Stimulated activated CD8-positive, alpha-beta memory T cell treated with anti-CD3 and anti-CD28 coated beads, Interleukin-4, amount 100 ng/mL, for 1 hour (primary cell): ENCODE data around the gene ATP6V1A.

Experiments used
- DNase-seq, 2 donors: peaks; one replicate each; pipeline ENCODE4 v3.0.0-alpha.2; 2020; ENCODE audit warnings: low read depth in 2 of 2, low spot score in 1 of 2

The ATP6V1A gene

DNA sequence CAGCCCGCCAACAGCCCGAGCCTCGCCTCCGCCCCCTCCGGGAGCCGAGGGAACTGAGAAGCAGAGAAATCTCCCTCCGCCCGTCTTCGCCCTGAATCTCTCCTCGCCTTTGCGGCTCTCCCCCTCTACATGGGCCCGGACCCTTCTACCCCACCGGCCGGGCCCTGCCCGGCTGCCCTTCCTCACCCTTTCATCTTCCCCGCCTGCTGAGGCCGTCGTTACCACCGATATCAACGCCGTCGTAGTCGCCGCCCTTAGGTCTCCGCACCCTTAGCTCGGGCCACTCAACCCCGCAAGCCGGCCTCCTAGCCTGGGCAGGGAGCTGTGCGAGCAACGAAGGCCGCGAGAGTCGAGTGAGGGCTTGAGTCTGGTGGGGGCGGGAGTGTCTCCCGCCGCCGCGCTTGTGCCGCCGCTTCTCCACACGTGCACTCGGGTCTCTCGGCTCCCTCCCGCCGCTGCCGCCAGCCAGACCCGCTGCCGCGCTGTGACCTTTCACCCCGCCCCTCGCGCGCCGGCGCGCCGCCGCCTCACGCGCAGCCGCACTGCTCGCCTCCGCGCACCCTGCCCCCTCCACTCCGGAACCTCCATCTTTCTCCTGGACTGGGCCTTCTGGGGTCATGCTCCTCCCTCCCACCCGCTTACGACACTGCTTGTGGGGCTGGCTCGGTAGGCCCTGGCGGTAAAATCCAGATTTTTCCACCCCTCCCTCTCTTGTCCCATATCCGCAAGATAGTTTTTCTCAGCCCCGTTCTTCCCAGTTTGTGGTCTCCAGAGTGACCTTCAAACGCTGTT, 883 bp upstream of the ATP6V1A start, which contains the start of gene NAA50:
TSS of gene NAA50 (minus strand) at position 494 of the 792 bp plus-strand sequence. CDS start at position 194, 300 bp downstream.
- peak; percentile 85 to 88 for DNase-seq

DNA sequence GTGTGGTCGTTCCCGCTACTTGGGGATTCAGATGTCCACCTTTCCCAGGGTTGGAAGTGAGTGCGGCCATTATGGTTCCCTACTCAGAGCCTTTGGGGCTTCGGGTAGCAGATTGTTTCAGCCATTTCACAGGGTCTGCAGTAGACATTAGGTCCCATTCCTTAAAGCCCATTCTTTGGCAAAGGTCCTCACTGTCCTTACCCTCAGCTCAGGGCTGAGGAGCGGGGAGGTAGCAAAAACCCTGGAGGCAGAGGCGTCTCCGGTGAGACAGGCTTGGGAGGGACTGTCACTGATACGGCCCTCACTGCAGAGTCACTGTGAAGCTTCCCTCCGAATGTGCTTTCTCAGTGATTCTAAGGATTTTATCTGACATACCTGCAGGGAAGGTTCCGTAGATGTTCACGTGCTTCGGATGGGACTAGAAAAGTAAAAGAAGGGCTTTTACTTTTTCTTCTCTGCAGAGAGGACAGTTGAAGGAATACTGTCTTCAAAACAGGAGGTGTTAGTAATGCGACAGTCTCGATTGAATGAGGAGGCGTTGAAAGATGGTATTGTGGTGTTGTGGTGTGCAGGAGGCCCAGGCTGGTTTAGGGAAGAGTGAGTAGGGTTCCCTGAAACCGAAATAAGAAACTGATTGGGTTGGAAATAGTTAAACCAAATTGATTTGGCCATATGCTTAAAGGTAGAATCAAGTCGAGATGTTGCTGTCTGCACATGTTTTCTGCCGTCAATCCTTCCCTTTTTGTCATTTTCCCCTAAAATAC, 630 bp downstream of the ATP6V1A start:
- no peak for DNase-seq

GRCh38 chr3:113751141-113751540, 4.3 kb downstream of the ATP6V1A start:
- no peak for DNase-seq

- no peak for DNase-seq
These were observed 6.6 kb downstream of the ATP6V1A start for GRCh38 chr3:113753376-113753985.

- no peak for DNase-seq
These were observed 7.8 kb downstream of the ATP6V1A start for GRCh38 chr3:113754494-113755159.

DNA sequence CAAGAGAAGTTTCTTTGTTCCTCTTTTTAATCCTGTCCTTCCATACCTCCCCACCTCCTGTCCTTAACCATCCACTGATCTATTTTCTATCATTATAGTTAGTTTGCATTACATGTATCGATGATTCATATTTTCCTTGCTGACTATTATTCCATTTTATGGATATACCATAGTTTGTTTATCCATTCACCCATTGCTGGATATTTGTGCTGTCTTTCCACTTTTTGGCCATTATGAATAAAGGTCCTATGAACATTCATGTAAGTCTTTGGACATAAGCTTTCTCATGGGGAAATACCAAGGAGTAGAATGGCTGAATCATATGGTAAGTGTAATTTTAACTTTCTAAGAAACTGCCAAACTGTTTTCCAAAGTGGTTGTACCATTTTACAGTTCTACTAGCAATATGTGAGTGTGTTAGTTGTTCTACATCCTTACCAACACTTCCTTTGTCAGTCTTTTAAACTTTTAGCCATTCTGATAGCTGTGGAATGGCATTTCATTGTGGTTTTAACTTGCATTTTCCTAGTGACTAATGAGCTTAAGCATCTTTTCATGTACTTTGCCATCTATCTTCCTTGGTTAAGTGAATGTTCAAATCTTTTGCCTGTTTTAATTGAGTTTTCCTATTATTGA, 11.7 kb downstream of the ATP6V1A start:
- no peak for DNase-seq

- no peak for DNase-seq
These were observed 17.9 kb downstream of the ATP6V1A start for GRCh38 chr3:113764698-113765097.

DNA sequence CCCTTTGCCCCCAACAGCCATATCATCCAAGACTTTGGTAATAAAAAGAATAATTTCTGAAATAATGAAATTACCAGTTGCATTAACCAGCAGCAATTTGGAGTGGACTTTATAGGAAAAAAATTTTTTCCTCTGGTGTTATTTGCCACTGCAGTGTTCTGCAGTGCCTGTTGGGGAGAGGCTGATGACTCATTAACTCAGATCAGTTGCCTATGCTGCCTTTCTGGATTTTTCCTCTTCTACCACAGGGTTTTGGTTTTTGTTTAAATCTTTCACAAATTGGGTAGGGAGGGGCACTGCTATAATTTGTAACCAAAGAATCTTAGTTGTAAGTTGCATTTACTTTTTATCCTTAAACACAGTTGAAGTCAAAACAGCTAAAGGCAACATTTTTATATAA, 22.7 kb downstream of the ATP6V1A start:
- no peak for DNase-seq

DNA sequence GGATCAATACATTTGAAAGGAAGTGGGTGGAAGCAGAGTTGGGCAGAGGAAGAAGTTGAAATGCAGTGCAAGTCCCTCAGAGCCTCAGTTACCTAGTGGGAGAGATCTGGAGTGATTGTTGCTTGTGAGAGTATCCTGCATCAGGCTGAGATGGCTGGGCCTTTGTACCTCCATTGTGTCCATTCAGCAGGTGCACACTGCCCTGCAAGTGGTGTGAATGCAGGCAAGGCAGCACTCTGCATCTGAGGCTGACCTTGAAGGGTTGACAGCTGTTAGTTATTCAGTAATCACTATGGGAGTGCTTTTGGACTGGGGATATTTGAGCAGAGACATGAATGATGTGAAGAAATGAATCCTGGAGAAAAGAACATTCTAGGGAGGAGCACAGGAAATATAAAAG, 25.2 kb downstream of the ATP6V1A start:
- DNase-seq = no peak

DNA sequence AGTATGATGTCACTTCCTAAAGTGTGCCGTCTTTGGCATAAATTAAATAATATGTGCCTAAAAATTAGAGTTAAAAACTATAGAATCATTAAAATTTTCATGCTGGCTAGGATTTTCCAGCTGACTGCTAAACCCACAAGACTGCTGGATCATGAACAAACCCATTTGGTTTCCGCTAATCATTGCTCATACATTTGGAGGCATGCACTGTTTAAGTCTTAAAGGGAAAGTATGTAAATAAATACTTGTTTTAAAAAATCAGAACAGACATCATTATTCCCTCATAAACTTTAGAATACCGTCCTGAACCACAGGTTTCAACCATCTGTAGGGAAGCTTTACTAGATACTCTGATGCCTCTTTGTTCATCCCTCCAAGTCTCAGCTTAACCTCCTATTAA, 26.5 kb downstream of the ATP6V1A start:
- DNase-seq = no peak

DNA sequence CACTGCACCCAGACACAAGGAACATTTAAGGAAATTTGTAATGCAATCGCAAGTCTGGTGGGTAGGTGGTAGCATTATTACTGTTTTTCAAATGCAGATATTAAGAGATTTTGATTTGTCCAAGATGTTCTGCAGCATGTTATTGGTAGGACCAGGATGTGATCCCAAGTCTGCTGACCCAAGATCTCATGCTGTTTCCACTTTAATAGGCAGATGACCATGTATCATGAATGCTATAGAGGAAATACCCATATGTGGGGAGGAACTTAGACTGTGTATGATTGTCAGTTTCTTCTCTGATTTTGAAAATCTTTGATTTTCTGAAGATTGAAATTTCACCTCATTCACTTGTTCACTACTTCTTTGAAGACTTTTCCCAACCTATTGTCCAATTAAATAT, 28.7 kb downstream of the ATP6V1A start:
- DNase-seq = no peak

DNA sequence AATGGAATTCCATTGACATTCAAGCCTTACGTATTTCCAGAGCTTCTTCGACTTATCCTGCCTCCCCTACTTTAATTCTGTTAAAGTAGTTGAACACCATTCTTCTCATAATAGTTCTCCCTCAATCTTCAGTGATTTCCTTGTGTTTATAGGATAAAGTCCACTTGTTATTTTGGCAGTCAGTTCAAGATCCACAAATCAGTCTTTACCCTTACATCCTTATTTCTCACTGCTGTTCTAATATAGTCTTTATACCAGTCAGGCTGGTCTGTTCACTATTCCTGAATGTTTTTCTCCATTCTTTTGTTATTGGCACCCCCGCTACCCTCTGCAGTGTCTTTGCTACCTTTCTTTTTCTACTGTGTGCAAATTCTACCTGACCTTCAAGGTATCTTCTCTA, 29.7 kb downstream of the ATP6V1A start:
- DNase-seq = no peak

- no peak for DNase-seq
These were observed 36.6 kb downstream of the ATP6V1A start for GRCh38 chr3:113783463-113783862.

DNA sequence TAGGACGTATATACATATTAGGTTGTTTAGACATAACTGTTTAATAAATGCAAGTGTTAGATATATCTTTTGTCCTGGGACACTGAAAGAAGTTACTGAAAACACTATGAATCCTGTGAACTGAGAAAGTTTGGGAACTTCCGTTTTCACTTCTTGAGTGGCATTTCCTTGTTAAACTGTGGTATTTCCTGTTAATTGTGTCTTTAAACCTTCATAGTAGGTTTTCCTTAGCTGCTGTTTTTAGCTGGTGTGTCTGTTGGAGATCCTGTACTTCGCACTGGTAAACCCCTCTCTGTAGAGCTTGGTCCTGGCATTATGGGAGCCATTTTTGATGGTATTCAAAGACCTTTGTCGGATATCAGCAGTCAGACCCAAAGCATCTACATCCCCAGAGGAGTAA, 37.1 kb downstream of the ATP6V1A start:
- DNase-seq = no peak

DNA sequence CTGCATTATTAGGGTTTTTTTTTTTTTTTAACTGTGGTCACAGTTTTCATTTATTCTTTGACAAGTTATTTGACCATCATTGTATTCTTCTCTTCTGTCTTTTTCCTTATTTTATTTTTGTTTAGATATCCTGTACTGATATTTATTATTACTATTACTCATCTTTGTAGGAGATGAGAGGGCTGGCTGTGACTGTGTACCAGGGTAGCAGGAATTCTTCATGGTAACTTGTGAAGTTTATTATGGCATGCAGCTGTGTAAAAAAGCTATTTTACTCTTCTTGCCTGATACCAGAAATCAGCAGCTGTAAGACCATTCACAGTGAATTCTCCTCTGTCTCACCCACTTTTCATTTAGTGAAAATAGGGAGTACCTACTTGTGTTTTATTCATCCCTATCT, 44.5 kb downstream of the ATP6V1A start:
- no peak for DNase-seq

DNA sequence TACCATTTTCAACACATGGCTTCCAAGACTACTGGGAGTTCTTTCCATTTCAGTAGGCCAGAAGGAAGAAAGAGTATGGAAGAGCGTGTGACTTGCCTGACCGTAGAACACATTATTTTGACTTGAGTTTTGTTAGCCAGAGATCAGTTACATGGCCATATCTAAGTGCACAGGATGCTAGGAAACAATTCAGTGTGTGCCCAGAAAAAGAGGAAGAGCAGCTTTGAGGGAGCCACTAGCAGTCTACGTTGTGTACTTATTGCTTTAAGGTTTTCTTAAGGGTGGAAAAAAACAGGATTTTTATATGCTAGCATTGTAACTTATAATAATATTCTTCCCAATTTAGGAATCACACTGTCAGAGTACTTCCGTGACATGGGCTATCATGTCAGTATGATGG, 47.7 kb downstream of the ATP6V1A start:
- DNase-seq = no peak

- DNase-seq = no peak
These were observed 48.9 kb downstream of the ATP6V1A start for GRCh38 chr3:113795693-113796092.

- no peak for DNase-seq
These were observed 56.1 kb downstream of the ATP6V1A start for GRCh38 chr3:113802795-113803455.

GRCh38 chr3:113804661-113805060, 57.8 kb downstream of the ATP6V1A start:
- no peak for DNase-seq

GRCh38 chr3:113805249-113805648, 58.4 kb downstream of the ATP6V1A start:
- no peak for DNase-seq
